GM18867 (cell line): Measurements from ENCODE around the gene HYDIN.
A peak's percentile ranks its signal among the peaks of the same experiment; 100 is the strongest.

ENCODE experiments used
- ATAC-seq: cut with Tn5 transposase; IDR thresholded peaks from one replicate; pipeline ENCODE4 v1.9.1; 2021; ENCODE audit warnings: mild to moderate bottlenecking, moderate library complexity; ENCODE audit not compliant: unreplicated experiment

HYDIN gene

DNA sequence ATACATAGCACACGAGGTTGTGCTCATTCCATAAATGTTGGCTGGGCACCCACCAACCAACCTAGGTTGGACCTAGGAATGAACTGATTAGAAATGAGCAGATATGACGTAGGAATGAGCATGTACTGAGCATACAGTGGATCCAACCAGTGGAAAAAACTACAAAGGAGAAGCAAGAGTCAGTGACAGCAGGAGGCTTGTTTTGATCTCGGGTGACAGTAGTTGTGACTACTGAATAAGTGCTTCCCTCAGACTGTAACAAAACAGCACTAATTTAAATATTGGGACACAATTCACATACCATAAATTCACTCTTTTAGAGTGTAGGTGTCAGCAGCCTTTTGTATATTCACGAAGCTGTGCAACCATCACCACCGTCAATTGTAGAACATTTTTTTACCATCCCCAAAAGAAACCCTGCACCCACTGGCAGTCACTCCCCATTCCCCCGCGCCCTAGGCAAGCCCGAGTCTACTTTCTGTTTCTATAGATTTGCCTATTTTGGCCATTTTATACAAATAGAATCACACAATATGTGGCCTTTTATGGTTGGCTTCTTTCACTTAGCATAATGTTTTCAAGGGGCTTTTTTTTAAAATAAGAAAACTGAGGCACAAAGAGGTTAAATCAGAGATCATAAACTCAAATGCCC is 436.5 kb downstream of the HYDIN start:
- peak; percentile 59 for ATAC-seq

DNA sequence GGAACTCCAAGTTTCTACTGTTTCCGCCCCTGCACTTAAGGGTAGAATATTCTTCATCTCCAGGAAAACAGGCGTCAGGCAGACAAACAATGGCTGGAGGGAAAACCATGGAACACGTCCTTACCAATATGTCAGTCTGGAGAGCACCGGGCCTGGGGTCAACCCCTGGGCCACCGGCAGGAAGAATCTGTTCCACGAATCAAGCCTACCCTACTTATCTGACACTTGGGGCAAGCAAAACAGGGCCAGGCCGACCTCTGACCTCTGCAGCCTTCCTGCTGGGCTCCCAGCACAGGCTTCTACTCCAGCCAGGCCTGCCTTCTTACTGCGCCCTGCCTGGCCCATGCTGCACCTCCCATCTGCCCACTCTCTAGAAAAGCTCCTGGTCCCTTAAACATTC is 439.7 kb downstream of the HYDIN start:
- ATAC-seq = no peak

DNA sequence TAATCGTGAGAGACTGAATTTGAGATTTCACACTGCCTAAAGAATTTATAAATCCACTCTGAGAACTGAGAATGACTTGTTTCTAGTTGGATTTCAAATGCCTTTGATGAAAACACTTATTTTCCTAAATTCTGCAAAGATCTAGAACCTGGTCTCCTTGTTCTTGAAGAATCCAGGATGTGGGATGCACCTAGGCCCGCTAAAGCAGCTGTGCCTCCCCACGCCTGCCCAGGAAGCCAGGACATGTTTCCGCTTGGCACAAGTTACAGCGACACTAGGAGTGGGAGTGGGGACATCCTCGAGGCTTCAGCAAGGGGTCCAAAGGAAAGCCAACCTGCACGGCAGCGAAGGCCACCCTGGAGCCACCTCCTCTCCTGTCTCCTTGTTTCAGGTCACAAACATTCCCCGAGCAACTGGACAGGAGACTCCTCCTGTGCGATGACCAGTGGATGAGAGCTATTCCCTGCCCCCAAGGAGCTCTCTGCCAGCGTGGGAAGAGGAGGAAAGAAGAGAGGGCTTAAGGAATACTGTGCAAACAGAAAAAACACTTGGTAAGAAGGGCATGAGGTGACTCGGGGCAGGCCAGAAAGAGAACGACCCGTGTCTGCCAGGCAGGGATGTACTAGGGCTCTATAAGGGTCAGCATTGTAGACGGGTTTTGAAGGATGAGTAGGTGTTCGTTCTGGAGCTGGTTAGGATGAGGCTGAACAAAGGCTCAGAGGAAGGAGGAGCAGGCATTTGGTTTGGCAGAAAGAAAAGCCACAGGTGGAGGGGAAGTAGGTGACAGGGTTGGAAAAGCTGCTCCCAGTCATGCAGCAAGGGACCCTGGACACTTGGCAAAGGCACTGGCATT is 440.7 kb downstream of the HYDIN start:
- no peak for ATAC-seq

DNA sequence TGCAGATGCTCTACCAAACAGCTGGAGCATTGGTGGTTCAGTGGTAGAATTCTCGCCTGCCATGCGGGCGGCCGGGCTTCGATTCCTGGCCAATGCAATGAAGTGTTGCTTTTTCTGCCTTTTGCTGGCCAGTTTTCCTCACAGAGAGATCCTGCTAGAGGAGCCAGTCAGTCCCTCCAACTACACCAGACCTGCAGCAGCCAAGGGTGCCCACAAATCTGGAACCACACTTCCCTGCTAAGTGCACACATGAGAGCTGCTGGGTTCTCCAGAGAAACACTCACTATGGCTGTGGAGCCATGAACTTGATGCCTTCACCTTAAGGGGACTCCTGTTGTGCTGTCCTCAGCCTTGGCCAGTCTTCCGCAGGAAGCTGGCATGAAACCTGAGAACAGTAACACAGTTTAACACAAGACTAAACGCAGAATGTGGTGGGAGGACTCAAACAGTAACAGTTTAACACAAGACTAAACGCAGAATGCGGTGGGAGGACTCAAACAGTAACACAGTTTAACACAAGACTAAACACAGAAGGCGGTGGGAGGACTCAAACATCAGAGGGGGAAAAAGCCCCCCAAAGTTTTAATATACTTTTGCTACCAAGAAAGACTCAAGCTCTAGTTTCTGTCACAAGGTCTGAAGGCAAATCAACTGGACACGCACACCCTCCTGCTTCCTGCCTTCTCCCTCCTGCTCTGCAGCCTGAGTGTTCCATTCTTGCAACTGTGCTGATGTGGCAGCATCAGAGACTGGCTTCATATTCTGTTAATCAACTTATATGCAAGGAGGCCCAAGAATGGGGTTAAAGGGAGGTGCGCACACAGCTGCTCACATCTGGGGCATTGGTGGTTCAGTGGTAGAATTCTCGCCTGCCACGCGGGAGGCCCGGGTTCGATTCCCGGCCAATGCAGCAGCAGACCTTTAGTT is 441.6 kb downstream of the HYDIN start:
- ATAC-seq = no peak

DNA sequence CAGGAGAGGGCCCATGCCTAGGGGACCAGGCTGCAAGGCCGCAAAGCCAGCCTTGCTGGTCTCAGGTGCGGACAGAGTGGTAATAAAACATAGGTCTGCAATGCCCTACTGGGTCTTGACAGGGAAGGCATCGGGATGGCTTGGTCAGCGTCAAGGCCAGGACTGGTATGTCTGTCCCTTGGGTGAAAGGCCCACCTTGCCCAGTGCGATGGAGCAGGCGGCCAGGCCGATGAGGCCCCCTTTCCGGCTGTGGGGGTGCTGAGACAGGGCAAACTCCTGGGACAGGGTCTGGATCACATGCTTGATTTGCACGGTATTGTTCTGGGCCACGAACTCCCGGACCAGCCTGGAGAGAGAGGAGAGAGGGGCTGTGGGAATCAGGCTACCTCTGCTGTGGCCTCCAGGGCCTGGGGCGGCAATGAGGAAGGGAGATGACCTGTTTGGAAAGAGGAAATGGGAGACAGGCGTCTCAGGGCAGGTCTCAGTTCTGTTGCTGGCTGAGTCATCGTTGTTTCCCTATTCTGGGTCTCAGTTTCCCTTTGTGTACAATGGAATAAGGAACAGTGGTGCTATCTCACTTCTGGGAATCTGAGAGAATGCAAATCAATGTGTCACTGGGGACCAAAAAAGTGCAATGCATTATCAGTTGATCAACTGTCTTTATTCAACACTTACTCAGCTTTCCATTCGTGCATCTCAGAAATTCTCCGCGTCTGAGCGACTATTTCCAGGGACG is 444.3 kb downstream of the HYDIN start:
- no peak for ATAC-seq

DNA sequence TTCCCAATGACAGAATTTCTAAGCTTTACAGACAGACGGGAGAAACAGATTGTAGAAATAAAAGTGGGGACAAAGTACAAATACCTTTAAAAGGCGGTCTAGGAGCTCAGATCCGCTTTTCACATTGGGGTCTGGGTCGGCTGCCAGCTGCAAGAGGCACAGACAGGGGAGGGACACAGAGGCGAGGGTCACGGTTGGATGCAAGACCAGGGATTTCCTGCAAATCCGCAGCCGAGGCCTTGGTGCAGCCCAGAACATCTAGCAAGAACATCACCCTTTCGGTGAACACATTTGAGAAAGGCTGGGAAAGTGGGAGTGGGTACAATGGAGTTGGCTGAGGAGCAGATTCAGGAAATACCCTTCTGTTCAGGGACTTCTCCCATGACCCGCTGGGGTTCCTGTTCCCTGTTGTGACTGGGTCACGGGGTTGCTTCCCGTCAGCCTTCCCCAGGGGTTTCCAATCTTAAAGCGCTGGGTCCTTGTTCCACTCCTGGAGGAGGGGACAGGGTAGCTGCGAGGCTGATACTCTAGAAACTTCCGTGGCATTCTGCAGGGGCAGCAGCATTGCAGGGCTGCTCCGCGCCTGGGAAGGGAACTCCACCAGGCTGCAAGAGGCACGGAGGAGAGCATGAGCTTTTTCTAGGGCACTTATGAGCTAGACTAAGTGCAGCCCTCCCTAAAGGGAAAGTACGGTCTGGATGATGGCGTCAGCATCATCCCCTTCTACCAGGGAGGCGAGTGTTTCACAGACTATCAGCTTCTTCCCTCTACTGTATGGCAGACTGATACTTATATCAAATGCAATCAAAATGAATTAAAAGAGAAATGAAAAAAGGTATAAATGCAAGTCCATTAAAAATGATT is 445.6 kb downstream of the HYDIN start:
- no peak for ATAC-seq

DNA sequence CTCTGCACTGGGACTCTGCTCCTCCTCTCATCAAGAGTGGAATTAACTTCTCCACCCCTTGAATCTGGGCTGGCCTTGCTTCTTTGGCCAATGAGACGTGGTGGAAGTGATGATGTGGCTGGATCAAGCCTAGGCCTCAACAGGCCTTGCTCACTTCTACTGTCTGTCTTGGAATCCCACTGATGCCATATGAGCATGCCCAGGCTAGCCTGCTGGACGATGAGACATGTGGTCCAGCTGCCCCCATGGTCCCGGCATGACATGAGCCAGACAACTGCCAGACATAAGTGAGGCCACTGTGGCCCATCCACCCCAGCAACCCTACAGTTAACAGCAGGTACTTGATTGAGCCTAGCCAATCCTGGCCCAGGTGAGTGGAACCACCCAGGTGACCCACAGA is 448.3 kb downstream of the HYDIN start:
- ATAC-seq = no peak

DNA sequence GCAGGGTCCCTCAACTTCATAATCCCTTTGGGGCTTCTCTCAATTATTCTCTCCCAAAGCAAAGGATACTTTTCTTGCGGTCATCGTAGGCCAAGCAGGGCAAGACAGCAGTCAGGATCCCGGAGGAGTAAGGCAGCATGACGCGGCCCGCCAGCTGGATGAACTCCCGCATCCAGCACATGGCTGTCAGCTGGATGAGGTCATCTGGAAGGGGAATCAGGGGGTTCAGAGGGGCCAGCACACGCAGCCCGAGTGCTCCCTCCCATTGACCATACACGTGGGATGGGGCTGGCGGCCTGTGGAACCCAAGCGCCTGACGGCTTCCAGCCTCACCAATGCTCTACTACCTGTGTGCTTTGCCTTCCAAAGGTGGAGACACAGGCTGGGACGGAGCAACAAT is 448.7 kb downstream of the HYDIN start:
- ATAC-seq = no peak

DNA sequence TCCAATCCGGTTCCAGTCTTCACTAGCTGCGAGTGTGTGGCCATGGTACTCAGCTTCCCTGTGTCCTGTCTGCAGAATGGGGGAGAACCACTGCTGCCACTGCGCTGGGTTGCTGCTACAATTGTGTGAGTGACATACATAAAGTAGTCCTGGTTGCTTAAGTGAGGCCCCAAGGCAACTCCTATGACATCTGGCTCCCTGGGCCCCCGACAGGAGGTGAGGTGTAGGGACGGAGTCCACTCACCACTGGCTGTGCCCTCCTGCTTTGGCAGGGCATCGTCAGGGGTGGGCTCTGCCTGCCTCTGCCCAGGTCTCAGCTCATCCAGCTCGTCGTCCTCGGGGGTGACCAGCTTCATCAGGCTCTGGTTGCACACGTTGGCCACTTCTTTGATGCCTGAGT is 450.0 kb downstream of the HYDIN start:
- no peak for ATAC-seq

DNA sequence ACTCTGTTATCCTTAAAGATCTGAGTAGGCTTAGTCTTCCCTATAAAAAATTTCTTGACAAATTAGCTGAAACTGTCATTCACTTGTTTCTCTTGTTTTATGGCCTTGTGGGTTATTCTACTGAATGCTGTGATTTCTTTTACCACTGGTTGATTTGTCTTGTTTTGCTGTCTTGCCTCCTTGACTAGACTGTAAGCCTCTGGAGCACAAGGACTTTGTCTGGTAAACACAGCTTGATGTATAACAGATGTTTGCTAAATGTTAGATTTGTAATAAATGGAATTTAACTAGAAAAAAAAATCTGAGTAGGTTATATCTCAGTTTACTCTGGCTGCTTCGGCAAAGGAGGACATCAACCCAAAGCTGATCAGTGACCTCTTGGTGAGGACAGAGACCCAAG is 451.2 kb downstream of the HYDIN start:
- no peak for ATAC-seq

DNA sequence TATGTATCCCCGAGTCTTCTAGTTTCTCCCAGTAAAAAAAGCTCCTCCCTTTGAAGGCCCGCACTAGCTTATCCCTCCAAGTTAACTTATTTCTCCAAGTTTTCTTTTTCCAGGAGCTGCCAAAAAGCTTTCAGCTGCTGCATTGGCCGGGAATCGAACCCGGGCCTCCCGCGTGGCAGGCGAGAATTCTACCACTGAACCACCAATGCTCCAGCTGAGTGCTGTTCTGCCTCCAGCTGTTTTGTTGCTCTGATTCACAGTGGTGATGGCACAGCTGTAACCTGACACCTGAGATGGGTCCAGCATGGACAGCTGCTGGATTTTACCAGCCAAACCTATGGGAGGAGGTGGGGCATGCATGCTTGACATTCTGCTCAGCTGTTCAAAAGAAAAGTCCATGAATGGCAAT is 451.6 kb downstream of the HYDIN start:
- ATAC-seq = no peak

DNA sequence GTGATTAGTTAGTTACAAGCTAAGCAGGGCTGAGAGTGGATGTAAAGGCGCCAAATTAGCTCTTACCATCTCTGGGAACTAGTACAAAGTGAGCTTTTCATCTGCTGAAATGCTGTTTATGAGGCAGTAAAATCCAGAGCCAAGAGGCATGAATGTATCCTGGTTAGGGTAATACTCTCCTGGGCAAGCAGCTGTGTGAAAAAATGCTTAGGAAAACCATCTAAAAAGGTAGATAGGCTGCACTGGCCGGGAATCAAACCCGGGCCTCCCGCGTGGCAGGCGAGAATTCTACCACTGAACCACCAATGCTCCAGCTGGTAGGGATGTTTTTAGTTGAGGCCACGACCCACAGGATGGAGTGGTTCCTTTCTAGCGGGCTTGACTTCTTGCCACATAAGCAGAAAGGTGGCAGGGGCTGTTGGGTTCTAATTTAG is 452.5 kb downstream of the HYDIN start:
- no peak for ATAC-seq

DNA sequence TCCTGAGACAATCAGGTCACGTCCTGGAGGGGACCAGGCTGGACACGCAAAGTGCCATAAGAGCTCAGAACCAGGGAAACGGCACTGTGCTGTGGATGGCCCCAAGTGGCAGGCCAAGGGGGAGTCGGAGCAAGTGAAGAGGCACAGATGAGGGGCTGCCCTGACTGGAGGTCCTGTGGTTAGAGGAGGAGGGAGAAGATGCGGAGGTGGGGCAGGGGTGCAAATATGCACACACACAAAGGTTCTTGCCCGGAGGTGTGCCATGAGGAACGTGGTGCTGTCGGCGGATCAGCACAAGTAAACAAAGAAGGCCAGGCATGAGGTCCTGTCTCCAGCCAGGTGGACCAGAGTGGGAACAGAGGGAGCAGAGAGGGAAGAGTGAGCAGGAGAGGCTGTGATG is 453.0 kb downstream of the HYDIN start:
- ATAC-seq = no peak

DNA sequence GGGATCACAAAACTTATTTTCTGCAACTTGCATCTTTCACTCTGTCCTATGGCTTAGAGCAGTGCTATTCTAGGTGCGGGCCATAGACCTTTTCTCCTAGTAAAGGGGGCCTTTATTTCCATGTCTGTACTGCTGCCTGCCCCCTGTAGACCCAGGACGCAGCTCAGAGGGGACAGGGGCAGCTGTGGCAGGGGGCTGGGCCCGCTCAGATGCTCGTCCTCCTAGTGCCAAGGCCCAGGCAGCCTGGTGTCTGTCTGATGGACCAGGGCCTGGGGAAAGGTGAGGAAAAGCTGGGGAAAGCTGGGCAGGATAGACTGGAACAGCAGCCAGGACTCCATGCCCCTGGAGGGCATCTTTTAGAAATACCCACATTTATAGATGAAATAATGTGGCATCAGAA is 455.1 kb downstream of the HYDIN start:
- no peak for ATAC-seq

DNA sequence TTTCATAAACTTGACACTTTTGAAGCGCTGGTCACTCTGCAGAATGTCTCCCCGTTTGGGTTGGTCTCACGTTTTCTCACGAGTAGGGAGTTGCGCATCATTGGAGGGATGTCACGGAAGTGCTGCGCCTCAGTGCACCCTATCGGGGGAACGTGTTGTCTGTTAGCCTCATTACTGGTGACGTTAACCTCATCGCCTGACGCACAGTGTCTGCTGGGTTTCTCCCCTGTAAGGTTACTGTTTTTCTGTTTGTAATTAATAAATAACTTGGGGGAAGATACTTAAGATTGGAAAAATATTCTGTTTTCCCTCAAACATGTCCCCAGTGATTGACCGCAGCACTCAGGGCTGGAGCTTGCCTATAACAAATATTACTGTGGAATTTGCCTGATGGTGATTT is 456.3 kb downstream of the HYDIN start:
- ATAC-seq = no peak

DNA sequence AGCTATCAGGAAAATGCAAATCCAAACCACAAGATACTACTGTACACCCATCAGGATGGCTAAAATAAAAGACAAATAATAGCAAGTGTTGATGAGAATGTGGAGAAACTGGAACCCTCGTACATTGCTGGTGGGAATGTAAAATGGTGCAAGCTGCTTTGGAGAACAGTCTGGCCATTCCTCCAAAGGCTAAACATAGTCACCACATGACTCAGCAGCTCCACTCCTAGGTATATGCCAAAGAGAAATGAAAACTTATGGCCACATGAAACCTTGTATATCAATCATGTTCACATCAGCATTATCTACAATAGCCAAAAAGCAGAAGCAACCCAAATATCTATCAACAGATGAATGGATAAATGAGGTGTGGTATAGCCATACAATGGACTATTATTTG is 458.0 kb downstream of the HYDIN start:
- ATAC-seq = no peak

DNA sequence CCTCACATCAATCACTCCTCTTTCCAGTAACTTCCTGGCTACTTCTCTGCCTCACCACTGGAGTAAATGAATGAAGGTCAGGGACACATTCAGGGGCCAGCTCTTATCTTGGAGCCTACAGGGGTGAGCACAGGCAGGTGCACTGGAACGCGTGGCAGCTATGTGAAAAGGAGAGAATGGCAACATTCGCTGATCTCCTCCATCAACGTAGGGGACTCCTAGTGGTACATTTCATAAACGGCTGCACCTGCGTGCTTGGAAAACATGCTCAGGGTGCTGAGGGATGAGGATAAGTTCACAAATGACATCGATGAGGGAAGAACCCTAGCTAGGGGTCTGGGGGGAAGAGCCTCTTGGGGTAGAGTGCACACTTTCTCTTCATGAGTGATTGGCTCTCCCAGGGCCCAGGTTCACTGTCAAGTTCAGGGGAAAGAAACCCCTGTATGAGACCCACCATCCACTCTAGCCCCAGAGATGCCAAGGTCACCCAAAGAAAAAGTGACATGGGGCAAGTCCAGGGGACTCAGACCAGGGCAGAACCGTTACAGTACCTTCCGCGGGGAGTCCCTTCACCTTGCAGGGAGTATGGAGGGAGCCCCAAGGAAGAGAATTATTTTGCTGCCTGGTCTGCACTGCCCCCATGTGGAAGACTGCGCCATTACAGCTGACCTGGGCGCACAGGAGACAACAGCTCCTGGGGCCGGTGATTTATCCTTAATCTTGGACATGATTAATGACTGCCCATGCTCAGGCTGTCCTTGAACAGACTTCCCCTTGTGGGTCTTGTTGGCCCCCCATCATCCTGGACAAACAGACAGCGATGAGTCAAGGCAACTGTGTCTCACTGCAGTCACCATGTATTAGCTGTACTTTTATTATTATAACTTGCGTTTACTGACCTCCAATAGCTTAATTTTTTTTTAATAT is 459.6 kb downstream of the HYDIN start:
- ATAC-seq = no peak

DNA sequence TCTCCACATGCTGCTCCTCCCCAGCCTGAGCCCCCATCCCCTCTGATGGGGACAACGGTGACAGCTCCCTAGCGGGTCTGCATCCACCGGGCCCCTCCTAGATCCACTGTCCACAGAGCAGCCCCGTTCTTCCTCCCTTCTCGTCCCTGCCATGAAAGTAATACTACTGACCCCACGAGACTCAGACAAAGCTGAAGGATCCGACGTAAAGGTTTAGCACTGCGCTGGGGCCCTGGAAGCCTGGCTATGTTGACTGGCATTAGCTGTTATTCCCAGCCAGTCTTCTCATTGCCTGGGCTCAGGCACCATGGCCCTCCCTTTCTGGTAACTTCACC is 460.3 kb downstream of the HYDIN start:
- no peak for ATAC-seq

DNA sequence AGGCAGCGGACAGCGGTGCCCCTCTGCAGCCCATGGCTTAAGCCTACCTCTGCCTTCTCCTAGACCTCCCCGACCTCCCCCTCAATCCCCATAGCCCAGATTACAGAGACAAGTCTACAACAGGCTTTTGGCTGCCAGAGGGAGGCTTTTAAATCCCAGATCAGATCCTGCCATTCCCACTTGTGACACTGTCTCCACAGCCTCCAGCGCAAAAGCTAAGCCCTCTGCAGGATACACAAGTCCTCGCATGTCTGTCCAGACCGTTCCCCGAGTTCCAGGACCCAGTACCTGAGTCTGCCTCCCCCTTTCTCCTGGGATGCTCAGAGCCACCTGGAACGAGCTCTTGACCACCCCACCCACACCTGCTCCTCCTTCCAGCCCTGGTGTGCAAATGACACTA is 460.8 kb downstream of the HYDIN start:
- no peak for ATAC-seq
